Measurements from ENCODE around the gene STRBP.

The STRBP gene

GRCh38 chr9:123149067-123149466 lies 119.3 kb downstream of the STRBP start:
- Histone ChIP-seq H3K27me3 (no peaks in the 10 kb centered on the region), H3K9me3 (no peaks in the 10 kb centered on the region), H3K4me1 (ENCODE audit: control insufficient read depth in 1 of 2, insufficient read depth in 1 of 2, low read depth in 1 of 2, low read length in 1 of 2) (no peaks in the 10 kb centered on the region), H3K4me3 (ENCODE audit: low read depth in 1 of 2, low read length in 1 of 2) (no peak overlapping the region), H3K27ac (no peak overlapping the region), H3K36me3 (no peaks in the 10 kb centered on the region)
- no peak for TF ChIP-seq CTCF (IDR thresholded peaks at IDR 0.05)

GRCh38 chr9:123138163-123138562 lies 130.2 kb downstream of the STRBP start:
- H3K36me3 ChIP-seq, result no peaks in the 10 kb centered on the region
- H3K4me3 ChIP-seq (ENCODE audit: low read depth in 1 of 2, low read length in 1 of 2), result no peak overlapping the region
- H3K27me3 ChIP-seq, result no peaks in the 10 kb centered on the region
- no peak for TF ChIP-seq CTCF (IDR thresholded peaks at IDR 0.05)
- H3K4me1 ChIP-seq (ENCODE audit: control insufficient read depth in 1 of 2, insufficient read depth in 1 of 2, low read depth in 1 of 2, low read length in 1 of 2), result no peaks in the 10 kb centered on the region
- H3K27ac ChIP-seq, result no peak overlapping the region
- H3K9me3 ChIP-seq, result no peaks in the 10 kb centered on the region

- H3K9me3 ChIP-seq, result no peaks in the 10 kb centered on the region
- H3K27me3 ChIP-seq, result no peaks in the 10 kb centered on the region
- peaks cover 3% of the 10 kb centered on the region for H3K36me3 ChIP-seq
- no peaks in the 10 kb centered on the region for H3K4me1 ChIP-seq (ENCODE audit: control insufficient read depth in 1 of 2, insufficient read depth in 1 of 2, low read depth in 1 of 2, low read length in 1 of 2)
- H3K4me3 ChIP-seq (ENCODE audit: low read depth in 1 of 2, low read length in 1 of 2), result no peak overlapping the region
- no peak overlapping the region for H3K27ac ChIP-seq
- TF ChIP-seq CTCF (IDR thresholded peaks at IDR 0.05), result no peak
These were observed 133.0 kb downstream of the STRBP start for GRCh38 chr9:123135430-123135829.

- no peaks in the 10 kb centered on the region for H3K27me3 ChIP-seq
- no peak overlapping the region for H3K4me3 ChIP-seq (ENCODE audit: low read depth in 1 of 2, low read length in 1 of 2)
- TF ChIP-seq CTCF (IDR thresholded peaks at IDR 0.05), result no peak
- H3K9me3 ChIP-seq, result no peaks in the 10 kb centered on the region
- peaks cover 7% of the 10 kb centered on the region for H3K36me3 ChIP-seq
- no peak overlapping the region for H3K27ac ChIP-seq
- no peaks in the 10 kb centered on the region for H3K4me1 ChIP-seq (ENCODE audit: control insufficient read depth in 1 of 2, insufficient read depth in 1 of 2, low read depth in 1 of 2, low read length in 1 of 2)
These were observed 135.7 kb downstream of the STRBP start for GRCh38 chr9:123132696-123133095.

GRCh38 chr9:123131993-123132392 lies 136.4 kb downstream of the STRBP start:
- peaks cover 0 to 5% of the 10 kb centered on the region in 2 experiments for H3K4me1 ChIP-seq (ENCODE audit: control insufficient read depth in 1 of 2, insufficient read depth in 1 of 2, low read depth in 1 of 2, low read length in 1 of 2)
- no peak overlapping the region for H3K4me3 ChIP-seq (ENCODE audit: low read depth in 1 of 2, low read length in 1 of 2)
- H3K27ac ChIP-seq, result no peak overlapping the region
- H3K27me3 ChIP-seq, result no peaks in the 10 kb centered on the region
- TF ChIP-seq CTCF (IDR thresholded peaks at IDR 0.05), result no peak
- H3K36me3 ChIP-seq, result peaks cover 7% of the 10 kb centered on the region
- H3K9me3 ChIP-seq, result no peaks in the 10 kb centered on the region

- Histone ChIP-seq H3K27ac (no peak overlapping the region), H3K9me3 (no peaks in the 10 kb centered on the region), H3K36me3 (peaks cover 7% of the 10 kb centered on the region), H3K27me3 (no peaks in the 10 kb centered on the region), H3K4me3 (ENCODE audit: low read depth in 1 of 2, low read length in 1 of 2) (no peak overlapping the region), H3K4me1 (ENCODE audit: control insufficient read depth in 1 of 2, insufficient read depth in 1 of 2, low read depth in 1 of 2, low read length in 1 of 2) (peaks cover 0 to 6% of the 10 kb centered on the region in 2 experiments)
- TF ChIP-seq CTCF (IDR thresholded peaks at IDR 0.05), result no peak
These were observed 137.1 kb downstream of the STRBP start for GRCh38 chr9:123131258-123131657.

Measured in neutrophil (primary cell).